HEK293 (cell line): ENCODE results near the gene MYH13.

Experiments used
- CTCF ChIP-seq: fragments of 450-650 bp; formaldehyde crosslinking; IDR thresholded peaks from 2 replicates; pipeline ENCODE4 v1.5.1; 2016; ENCODE audit warnings: missing biosample characterization, missing genetic modification characterization
- PRDM10 ChIP-seq: fragments of 450-650 bp; formaldehyde crosslinking; IDR thresholded peaks from 2 replicates; pipeline ENCODE4 v1.5.1; 2016; ENCODE audit warnings: missing biosample characterization, missing genetic modification characterization
- ZNF654 ChIP-seq: fragments of 450-650 bp; formaldehyde crosslinking; IDR thresholded peaks from 2 replicates; pipeline ENCODE4 v1.5.1; 2016; ENCODE audit warnings: low read depth, missing biosample characterization, missing genetic modification characterization
- ZNF76 ChIP-seq: fragments of 450-650 bp; formaldehyde crosslinking; IDR thresholded peaks from 2 replicates; pipeline ENCODE4; 2016; ENCODE audit warnings: low read depth, missing biosample characterization, missing genetic modification characterization, borderline replicate concordance

- TF ChIP-seq PRDM10 (tag by site-specific recombination) = no peak
- TF ChIP-seq ZNF76 = no peak
- TF ChIP-seq CTCF (tag by site-specific recombination) = peak; percentile 19; the same call in 1 of the 2 replicates
- no peak for TF ChIP-seq ZNF654 (tag by site-specific recombination)
These were observed 15.0 kb downstream of the MYH13 start for GRCh38 chr17:10357768-10358167.
